Loucy (cell line): ENCODE measurements around the gene TM9SF3.

Experiments used
- H2AFZ ChIP-seq: fragments of 200-600 bp; sonication (generic); 2 replicates; pipeline ENCODE4 v1.6.0; 2016; ENCODE audit warnings: antibody characterized with exemption, mild to moderate bottlenecking, low read length, moderate library complexity
- H3F3A ChIP-seq: fragments of 200-600 bp; 2 replicates; pipeline ENCODE4 v1.6.0; 2016; ENCODE audit warnings: antibody characterized with exemption, low read depth, mild to moderate bottlenecking
- H3K27me3 ChIP-seq: fragments of 200-600 bp; sonication (generic); 2 replicates; pipeline ENCODE4 v1.6.1; 2014; ENCODE audit warnings: low read length, mild to moderate bottlenecking; ENCODE audit not compliant: insufficient read depth, poor library complexity, severe bottlenecking
- H3K36me3 ChIP-seq: fragments of 200-600 bp; sonication (generic); 2 replicates; pipeline ENCODE4 v1.6.1; 2016; ENCODE audit warnings: low read length; ENCODE audit not compliant: insufficient read depth
- H3K4me1 ChIP-seq: fragments of 200-600 bp; sonication (generic); 2 replicates; pipeline ENCODE4 v1.5.1; 2014; ENCODE audit warnings: low read length, mild to moderate bottlenecking; ENCODE audit not compliant: insufficient read depth, poor library complexity, severe bottlenecking
- H3K4me2 ChIP-seq: fragments of 200-600 bp; sonication (generic); 2 replicates; pipeline ENCODE4 v1.6.0; 2014; ENCODE audit warnings: antibody characterized with exemption, low read length, low read depth, mild to moderate bottlenecking; ENCODE audit not compliant: poor library complexity, severe bottlenecking
- H3K4me3 ChIP-seq: fragments of 200-600 bp; sonication (generic); 2 replicates; pipeline ENCODE4 v1.5.1; 2014; ENCODE audit warnings: low read length, mild to moderate bottlenecking, mixed read lengths; ENCODE audit not compliant: poor library complexity, severe bottlenecking
- H3K79me2 ChIP-seq: fragments of 200-600 bp; sonication (generic); 2 replicates; pipeline ENCODE4 v1.6.1; 2014; ENCODE audit warnings: low read length; ENCODE audit not compliant: insufficient read depth
- H3K9ac ChIP-seq: fragments of 200-600 bp; sonication (generic); 2 replicates; pipeline ENCODE4 v1.6.0; 2014; ENCODE audit warnings: mild to moderate bottlenecking, low read depth, low read length, moderate library complexity; ENCODE audit not compliant: poor library complexity, severe bottlenecking
- H3K9me2 ChIP-seq: fragments of 200-600 bp; sonication (generic); replicated peaks from 2 replicates; pipeline ENCODE4 v1.6.1; 2016; ENCODE audit warnings: low read depth, low read length, mixed read lengths
- H3K9me3 ChIP-seq: fragments of 200-600 bp; sonication (generic); 2 replicates; pipeline ENCODE4 v1.6.1; 2014; ENCODE audit warnings: mild to moderate bottlenecking, antibody characterized with exemption, low read length, low read depth; ENCODE audit not compliant: insufficient read depth
- H4K20me1 ChIP-seq: fragments of 200-600 bp; sonication (generic); 2 replicates; pipeline ENCODE4 v1.6.0; 2014; ENCODE audit warnings: antibody characterized with exemption, low read length, mild to moderate bottlenecking; ENCODE audit not compliant: insufficient read depth, poor library complexity, severe bottlenecking
- EZH2phosphoT487 ChIP-seq: fragments of 200-600 bp; IDR thresholded peaks from 2 replicates; pipeline ENCODE4 v1.6.1; 2018; ENCODE audit warnings: antibody characterized with exemption, mild to moderate bottlenecking, moderate library complexity, borderline replicate concordance
- TF ChIP-seq, protein P1 (sequence below): fragments of 200-600 bp; sonication (generic); conservative IDR thresholded peaks from 2 replicates; pipeline ENCODE4 v1.5.1; 2014; ENCODE audit warnings: mild to moderate bottlenecking, antibody characterized with exemption, low read length

The TM9SF3 gene

DNA sequence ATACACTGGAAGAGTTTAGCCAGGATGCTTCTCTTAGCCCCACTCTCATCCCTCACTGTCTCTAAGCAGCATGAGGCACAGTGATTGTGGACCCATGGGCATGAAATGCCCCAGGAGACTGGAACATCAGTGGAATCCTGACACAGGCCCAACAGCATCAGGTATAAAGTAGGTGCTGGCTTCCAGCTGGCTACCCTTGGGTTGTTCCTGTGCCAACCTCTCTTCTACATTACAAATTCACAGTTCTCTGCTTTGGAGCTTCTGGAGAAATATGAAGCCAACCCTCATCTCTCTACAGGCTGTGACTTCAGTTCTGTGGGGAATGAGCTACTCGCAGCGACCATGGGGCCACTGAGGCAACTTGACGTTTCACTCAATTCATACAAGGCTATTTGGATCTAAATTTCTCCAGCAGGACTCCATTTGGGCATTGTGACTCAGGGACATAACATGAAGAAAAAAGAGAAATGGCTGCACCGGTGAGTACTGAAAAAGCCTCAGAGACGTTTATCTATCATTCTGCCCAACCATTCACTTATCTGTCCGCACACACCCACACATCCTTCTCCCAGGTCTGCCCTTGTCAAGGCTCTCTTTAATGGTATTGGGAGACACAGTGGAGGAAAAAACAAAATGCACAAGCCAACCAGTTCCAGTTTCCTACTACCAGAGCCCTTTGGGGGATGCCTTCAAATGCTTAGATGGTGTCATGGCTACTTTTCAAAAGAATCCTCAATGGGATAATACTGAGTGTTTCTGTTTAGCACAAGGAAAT lies 35.4 kb upstream of the TM9SF3 start:
- Histone ChIP-seq H3K9ac (no peak overlapping the region), H2AFZ (no peak overlapping the region), H3K27me3 (no peaks in the 10 kb centered on the region), H3K9me2 (no peaks in the 10 kb centered on the region), H3K36me3 (peaks cover 71% of the 10 kb centered on the region; the same call in 1 of the 2 replicates), H3F3A (no peaks in the 10 kb centered on the region), H3K4me2 (no peak overlapping the region), H4K20me1 (no peaks in the 10 kb centered on the region), H3K79me2 (no peaks in the 10 kb centered on the region), H3K4me1 (no peaks in the 10 kb centered on the region), H3K4me3 (no peak overlapping the region), H3K9me3 (no peaks in the 10 kb centered on the region)
- TF ChIP-seq EZH2phosphoT487, result no peak
- TF ChIP-seq, protein P1, sequence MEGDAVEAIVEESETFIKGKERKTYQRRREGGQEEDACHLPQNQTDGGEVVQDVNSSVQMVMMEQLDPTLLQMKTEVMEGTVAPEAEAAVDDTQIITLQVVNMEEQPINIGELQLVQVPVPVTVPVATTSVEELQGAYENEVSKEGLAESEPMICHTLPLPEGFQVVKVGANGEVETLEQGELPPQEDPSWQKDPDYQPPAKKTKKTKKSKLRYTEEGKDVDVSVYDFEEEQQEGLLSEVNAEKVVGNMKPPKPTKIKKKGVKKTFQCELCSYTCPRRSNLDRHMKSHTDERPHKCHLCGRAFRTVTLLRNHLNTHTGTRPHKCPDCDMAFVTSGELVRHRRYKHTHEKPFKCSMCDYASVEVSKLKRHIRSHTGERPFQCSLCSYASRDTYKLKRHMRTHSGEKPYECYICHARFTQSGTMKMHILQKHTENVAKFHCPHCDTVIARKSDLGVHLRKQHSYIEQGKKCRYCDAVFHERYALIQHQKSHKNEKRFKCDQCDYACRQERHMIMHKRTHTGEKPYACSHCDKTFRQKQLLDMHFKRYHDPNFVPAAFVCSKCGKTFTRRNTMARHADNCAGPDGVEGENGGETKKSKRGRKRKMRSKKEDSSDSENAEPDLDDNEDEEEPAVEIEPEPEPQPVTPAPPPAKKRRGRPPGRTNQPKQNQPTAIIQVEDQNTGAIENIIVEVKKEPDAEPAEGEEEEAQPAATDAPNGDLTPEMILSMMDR, result no peak

DNA sequence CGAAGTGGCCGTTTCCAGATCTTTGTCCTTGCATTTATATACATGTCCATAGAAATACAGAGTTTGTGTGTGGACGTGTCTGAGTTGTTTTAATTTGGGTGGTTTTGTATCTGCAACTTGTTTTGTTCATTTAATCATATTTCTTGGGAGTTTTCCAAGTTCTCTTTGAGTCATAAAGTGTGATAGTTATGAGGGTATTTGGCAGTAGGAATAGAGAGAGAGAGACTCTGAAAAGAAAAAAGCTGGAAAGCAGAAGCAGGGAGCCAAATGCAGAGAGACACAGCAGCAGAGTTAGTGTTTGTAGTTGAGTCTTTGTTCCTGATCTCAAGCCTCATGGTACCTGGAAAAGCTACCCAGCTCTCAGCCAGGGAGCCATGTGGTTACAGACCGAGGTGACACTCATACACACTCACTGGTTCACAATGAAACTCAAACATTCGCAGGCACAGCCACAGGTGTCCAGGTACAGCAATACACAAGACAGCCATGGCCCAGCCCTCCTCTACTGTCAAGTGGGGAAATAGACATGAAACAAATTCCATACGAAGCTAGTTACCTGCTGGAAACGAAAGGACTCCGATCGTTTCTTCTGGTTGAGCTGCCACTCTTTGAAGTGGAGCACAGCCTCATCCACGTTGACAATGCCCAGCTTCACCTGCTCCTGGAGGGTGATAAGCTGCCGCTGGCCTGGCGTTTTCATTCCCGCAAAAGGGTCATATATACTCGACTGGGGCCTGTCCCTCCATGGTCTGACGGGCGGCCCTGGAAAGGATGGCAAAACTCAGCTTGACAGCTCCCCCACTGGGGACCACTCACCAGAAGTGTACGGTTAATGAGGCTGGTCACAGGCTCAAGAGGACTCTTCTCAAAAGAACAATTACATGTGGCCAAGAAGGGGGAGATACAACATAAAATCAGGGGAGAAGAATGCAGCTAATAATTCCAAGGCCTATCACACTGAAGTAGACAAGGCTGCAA lies 33.3 kb upstream of the TM9SF3 start:
- Histone ChIP-seq H3K27me3 (no peaks in the 10 kb centered on the region), H3K9me2 (no peaks in the 10 kb centered on the region), H3K9ac (no peak overlapping the region), H2AFZ (no peak overlapping the region), H3K4me2 (no peak overlapping the region), H3K9me3 (no peaks in the 10 kb centered on the region), H3K4me3 (no peak overlapping the region), H3K79me2 (no peaks in the 10 kb centered on the region), H4K20me1 (no peaks in the 10 kb centered on the region), H3K4me1 (no peaks in the 10 kb centered on the region), H3F3A (no peaks in the 10 kb centered on the region), H3K36me3 (peaks cover 73% of the 10 kb centered on the region; the same call in 1 of the 2 replicates)
- TF ChIP-seq, protein P1, result no peak

DNA sequence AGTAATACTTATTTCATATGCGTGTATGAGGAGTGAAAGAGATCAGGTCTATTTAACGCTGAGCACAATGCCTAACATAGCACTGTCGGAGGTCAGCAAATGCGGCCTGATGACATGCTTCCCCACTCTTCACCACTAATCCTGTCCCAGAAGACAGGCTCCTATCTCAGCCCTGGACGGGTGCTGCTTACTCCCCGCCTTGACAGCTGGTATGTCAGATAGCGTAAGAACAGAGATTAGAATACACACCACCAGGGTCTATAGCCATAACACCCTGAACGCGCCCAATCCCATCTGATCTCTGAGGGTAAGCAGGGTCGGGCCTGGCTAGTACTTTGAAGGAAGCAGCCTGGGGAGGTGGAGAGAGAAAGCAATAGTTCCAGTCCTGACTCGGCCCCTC lies 32.3 kb upstream of the TM9SF3 start:
- Histone ChIP-seq H3K36me3 (peaks cover 73% of the 10 kb centered on the region; the same call in 1 of the 2 replicates), H4K20me1 (no peaks in the 10 kb centered on the region), H3K79me2 (no peaks in the 10 kb centered on the region), H3K9me2 (no peaks in the 10 kb centered on the region), H3F3A (no peaks in the 10 kb centered on the region), H3K4me1 (no peaks in the 10 kb centered on the region), H3K9me3 (no peaks in the 10 kb centered on the region), H3K4me2 (no peak overlapping the region), H2AFZ (no peak overlapping the region), H3K9ac (no peak overlapping the region), H3K4me3 (no peak overlapping the region), H3K27me3 (no peaks in the 10 kb centered on the region)
- TF ChIP-seq, protein P1, result no peak
- TF ChIP-seq EZH2phosphoT487, result no peak
